ENCODE measurements around the gene AKR1C1.
"Not testable (repeated sequence)": the region's sequence is repeated elsewhere in the genome, so short reads cannot be mapped to it uniquely, and the experiment has no call there.

The AKR1C1 gene

DNA sequence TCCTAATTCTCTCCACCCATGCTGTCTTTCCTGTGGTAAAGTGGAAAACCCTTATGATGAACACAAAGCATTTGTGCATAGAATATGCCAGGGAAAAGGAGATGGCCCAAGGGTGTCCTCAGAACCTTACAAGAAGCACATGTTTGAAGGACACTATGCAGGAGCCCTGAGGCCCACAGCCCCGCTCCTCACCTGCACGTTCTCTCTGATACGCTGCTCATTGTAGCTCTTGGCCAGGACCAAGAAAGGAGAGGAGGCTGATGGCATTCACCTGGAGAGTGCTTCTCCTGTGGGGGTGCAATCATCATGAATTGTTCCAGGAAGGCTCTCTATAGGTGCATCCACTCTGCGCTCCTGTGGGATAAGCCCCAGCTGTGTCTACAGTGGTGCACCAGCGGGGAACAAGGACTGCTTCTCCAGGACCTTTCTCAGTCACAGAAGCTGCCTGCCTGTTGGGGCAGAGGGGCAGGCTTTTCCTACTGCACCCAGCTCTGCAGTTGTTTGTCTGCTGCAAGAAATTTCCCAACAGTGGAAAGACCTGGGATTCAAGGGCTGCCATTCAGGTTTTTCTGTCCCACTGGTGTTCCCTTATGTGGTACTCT is 20.5 kb downstream of the AKR1C1 start:
- no peak for DNase-seq (ENCODE audit: low read depth, low spot score)

DNA sequence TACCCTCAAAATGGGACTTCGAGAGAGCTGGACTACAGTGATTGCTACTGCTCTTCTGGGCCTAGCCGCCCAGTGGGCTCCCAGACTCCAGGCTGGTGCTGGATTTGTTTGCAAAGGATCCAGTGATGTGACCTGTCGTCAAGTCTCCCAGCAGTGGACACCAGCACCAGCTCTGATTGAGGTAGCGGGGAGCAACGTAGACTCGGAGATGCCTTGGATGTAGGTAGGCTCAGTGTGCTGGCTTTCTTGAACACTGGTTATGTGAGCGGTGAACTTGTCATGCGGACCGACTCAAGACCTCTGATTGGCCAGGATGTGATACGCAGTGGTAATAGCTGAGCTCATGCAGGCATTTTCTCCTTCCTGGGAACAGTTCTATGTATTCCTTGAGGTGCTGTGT is 21.0 kb downstream of the AKR1C1 start:
- no peak for DNase-seq (ENCODE audit: low read depth, low spot score)

DNA sequence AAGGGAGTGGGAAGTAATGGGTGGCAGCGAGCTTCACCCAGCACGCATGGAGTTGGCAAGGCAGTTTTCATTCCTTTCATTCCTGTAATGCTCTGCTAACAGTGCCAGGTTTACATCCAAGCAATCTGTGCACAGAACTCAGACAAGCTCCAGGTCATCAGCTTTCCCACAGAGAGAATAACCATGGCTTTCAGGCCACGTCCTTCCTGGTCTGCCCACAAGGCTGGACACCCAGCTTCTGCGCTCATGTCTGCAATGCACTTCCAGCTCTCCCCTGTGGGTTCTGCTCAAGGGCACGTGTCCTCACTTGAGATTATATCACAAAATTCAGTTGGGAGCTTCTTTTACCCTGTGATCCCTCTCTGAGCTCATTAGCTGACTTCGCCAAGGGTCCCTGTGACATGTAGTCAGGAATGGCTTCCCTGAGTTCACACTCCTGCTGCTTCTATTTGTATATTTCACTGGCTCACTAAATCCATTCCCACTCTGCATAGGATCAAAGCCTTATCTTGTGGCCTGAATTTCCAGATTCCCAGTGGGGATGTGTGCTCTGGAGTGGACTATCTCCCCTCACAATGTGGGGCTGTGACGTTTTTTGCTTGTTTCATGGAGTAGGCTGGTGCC is 21.9 kb downstream of the AKR1C1 start:
- no peak for DNase-seq (ENCODE audit: low read depth, low spot score)

DNA sequence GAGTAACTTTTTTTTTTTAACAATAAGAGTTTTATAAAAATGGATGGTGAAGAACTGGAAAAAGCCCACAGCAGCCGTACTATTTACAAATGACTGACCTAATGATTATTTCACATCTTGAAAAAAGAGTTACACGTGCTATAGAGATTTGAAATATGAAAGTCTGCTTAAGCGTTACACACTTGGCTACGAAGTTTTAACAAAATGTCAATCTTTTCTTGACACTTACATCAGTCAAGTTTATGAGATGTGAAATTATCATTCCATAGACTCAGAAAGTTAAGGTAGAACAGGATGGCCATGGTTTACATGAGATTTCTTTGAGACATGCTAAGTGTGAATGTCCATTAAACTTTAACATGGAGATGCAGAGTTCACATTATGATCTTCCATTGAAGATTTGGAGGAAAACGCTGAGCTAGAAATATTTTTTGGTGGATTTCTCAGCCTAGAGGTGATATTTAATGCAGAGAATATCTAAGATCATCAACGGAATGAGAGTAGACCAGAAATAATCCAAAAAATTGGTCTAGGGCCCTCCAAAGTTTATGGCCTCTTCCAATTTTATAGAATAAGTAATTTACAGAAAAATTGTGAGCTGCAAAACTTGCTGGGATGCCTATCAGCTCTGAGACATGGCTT is 24.9 kb downstream of the AKR1C1 start:
- not testable (repeated sequence) for DNase-seq (ENCODE audit: low read depth, low spot score)

DNA sequence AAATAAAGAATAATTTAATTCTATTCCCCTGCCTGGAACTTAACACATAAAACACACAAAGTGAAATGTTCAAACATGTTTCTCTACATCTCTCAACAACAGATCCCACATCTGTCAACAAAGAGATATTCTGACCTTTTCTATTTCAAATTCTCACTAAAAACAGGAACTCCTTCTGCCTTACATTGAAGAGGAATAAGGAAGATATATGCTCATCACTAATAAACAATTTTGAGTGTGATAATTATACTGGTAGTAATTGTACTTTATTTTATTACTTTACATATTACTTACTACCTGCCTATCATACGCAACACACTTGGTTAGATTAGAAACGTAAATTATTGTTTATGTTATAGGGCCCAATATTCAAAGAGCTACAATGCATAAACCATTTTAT is 27.0 kb downstream of the AKR1C1 start:
- DNase-seq (ENCODE audit: low read depth, low spot score) = no peak

DNA sequence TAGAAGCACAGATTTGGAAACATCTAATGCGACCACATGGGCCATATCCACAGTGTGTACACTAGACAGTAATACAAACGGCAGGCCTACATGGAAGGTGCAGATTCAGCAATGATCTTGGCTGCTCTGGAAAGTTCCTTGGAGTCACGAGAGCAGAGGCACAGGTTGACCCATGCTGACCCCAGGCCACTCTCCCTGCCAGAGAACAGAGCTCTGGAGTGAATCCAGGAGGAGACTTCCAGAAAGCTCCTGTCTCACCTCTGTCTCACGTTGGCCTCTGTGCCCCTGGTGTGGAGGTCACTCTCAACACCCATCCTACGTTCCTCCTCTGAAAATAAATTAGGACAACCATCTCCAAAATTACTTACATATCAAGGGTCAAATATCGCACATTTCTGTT is 28.2 kb downstream of the AKR1C1 start:
- DNase-seq (ENCODE audit: low read depth, low spot score) = not testable (repeated sequence)

DNA sequence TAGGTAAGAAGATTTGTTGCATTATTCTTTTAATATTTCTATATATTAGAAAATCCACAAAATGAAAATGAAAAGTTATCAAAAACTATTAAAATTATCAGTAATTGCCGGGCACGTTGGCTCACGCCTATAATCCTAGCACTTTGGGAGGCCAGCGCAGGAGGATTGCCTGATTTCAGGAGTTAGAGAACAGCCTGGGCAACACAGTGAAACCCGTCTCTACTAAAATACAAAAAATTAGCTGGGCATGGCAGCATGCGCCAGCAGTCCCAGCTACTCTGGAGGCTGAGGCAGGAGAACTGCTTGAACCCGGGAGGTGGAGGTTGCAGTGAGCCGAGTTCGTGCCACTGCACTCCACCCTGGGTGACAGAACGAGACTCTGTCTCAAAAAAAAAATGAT is 29.3 kb downstream of the AKR1C1 start:
- not testable (repeated sequence) for DNase-seq (ENCODE audit: low read depth, low spot score)

DNA sequence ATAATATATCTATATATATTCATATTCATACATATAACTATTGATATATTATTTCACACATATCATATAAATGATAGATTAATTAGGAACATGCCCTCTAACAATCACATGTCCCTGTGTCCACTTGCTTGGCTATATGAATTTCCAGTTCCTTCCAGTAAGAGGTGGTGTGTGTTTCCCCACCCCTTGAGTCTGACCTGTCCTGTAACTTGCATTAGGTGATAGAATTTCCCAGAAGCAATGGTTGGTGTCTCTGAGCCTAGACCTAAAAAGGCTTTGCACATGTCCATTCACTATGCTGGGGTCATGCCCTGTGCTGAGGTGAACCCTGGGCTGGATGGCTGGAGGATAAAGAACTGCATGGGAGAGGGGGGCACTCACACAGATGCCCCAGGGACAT is 31.0 kb downstream of the AKR1C1 start:
- not testable (repeated sequence) for DNase-seq (ENCODE audit: low read depth, low spot score)

DNA sequence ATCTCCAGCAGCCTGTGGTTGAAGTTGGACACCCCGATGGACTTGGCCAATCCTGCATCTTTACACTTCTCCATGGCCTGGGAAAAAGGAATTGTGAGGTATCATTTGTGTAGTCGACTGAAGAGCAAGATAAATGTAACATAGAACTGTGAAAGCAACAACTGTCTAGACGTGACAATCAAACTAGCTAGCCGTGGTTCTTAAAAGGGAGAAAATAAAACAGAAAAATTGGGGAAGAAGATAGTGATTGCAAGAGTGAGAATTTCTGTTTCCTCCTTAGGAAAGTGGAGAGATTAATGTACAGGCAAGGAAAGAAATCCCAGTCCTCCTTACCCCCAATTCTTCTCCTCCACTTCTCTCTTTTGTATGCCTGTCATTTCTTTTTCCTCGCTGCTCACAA is 35.5 kb downstream of the AKR1C1 start:
- no peak for DNase-seq (ENCODE audit: low read depth, low spot score)

DNA sequence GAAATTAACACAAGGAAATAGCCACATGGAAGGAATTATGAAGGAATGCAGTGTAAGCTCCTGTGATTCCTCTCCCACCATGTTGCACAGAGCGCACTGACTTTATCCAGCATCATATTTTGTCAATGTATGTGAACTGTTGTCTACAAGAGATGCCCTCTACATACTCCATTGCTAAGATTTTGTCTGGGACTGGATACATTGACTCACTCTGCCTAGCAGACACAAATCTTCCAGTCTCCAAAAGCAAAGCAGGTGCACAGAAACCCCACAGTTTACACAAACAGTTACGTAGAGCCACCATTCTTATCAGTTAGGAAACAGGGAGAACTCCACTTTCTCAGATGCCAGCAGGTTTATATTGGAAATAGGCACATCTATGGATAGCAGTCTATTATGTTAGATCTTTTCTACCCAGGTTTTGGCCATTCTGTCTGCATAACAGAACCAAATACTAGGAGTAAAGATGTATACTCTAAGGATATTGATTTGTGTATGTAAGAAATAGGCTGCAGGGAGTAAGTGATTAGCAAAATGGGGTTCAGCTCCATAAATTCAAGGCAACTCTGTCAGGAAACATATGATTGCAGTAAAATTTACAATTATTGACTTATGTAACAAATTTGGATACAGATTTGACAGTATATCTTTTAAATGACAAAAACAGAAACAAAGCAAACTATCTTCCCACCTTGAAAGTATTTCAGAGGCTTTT is 39.0 kb downstream of the AKR1C1 start:
- DNase-seq (ENCODE audit: low read depth, low spot score) = no peak

DNA sequence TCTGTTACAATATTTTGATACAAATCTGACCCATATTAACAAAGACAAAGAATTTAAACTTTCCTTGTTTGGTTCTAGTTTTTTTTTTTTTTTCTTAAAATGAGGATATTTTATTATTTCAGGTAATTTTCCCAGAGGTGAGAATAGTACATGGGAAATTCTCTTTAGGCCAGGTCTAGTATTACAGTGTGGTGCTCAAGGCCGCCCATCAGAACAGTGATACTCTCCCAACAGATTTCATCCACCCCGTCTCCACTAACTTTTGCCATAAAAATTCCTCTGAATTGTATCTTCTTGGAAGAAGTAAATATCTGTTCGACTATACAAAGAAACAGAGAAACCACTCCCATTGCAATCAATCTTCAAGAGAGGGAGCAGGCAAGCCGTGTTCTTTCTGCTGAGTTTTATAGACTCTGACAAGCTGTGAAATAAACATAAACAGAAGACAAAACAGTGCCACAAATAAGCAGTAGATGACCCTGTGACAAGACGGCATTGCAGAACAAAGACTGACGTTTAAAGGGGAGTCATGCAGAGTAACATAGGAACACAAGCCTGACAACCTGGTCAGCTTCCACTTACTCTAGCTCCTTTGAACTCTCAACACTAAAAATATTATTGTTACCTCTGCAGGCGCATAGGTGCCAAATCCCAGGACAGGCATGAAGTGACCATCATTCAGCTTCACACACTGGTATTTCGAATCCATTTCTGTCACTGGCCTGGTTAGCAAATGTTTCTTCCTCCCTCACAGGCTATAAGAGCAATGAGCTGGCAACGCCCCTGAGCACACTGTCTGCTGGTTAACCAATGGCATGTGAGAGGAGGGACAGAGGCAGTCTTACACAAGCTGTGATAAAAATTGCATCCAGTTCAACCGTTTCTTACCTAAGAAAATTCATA is 40.2 kb downstream of the AKR1C1 start, which contains the start of gene AKR1C2:
TSS of gene AKR1C2 (minus strand) at position 731 of the 903 bp plus-strand sequence. CDS start at position 709, 22 bp downstream.
- DNase-seq (ENCODE audit: low read depth, low spot score) = not testable (repeated sequence)

DNA sequence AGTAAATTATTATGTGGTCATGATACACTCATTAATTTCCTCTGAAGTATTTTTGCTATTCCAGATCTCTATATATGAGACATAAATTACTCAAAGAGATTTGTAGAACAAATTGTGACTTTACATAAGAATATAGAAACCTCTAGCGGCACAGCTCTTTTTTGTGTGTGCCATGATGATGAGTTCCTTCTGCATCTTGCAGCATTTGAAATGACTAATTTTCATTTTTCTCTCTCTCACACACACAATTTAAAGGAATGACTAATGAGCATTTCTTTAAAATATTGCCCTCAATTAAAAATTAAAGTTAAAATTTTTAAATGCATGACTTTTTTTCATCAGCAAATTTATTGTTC is 40.8 kb downstream of the AKR1C1 start:
- not testable (repeated sequence) for DNase-seq (ENCODE audit: low read depth, low spot score)

DNA sequence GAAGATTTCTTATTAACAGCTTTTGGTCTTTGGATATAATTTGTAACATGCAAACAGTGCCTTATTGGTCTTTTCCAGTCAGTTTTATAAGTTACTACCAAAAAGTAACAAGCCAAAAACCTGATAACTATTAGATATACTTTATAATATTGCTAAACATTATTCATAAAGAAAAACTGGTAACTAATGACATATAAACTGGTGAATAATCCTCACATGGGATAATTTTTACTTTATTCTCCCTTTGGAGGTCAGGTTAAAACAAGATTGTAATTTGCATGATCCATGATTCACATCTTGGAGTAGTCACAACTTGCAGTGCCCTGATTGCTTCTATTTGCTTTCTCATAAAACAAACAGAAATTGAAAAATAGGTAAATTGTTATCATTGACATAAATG is 41.3 kb downstream of the AKR1C1 start:
- DNase-seq (ENCODE audit: low read depth, low spot score) = not testable (repeated sequence)

DNA sequence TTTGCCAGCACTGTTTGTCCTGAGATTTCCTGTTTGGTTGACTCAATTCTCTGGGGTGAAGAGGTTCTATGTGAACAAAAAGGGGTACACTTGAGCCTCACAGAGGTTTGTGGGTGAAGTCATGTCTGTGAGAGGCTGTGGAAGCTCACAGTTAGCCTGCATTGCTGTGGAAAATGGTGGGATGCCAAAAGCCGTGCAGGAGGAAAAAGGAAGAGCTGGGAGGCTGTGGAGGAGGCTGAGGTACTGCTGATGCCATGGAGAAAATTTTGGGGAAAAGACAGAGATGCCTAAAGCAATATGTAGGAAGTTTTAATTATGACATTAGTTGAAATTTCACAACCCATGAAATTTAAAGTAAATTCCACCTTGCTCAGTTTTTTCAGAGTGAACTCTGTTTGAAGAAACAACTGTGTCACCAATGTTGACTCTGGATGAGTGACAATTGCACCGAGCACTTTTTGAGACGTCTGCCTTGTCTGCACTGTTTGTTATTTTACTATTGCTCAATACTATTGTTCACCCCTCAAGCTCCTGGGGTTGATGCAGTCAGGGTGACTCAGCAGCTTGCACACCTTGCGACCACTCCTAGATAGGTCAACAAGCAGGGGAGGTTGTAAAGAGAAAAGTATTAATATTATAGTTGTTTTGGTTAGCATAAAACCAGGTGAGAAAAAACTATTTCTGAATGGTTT is 45.8 kb downstream of the AKR1C1 start:
- DNase-seq (ENCODE audit: low read depth, low spot score) = not testable (repeated sequence)

DNA sequence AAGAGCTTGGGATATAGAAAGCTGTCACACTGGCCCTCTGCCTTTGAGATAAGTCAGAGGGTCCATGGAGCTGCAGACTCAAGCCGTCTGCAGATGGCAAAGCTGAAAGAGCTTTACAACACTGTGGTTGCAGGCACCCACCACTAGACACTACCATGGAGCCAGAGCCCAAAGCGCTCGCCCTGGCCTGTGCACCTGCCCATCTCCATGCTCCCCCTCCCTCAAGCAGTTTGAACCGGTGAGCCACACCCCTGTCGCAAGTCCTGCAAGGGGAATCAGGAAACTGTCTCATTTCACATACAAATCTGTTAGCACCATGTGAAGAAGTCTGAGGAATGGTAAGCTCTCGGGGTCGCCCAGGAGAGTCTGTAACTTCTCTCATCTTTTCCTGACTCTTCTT is 46.8 kb downstream of the AKR1C1 start:
- DNase-seq (ENCODE audit: low read depth, low spot score) = not testable (repeated sequence)

DNA sequence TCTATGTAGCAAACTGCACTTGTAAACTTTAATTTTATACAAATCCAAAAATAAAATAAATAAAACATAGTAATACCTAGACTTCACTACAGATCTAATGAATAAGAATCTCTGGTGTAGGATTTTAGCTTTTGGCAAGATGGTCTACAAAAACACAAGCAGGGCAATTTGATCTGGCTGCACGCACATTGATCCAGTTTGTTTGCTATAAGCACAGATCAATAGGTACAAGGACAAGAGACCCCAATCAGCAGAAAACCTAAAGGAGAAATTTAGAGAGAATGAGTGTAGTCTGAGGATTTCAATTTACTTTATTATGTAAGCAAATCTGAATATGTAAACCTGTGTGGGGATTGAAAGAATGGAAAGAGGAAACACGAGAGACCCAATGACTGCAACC is 48.2 kb downstream of the AKR1C1 start:
- not testable (repeated sequence) for DNase-seq (ENCODE audit: low read depth, low spot score)

DNA sequence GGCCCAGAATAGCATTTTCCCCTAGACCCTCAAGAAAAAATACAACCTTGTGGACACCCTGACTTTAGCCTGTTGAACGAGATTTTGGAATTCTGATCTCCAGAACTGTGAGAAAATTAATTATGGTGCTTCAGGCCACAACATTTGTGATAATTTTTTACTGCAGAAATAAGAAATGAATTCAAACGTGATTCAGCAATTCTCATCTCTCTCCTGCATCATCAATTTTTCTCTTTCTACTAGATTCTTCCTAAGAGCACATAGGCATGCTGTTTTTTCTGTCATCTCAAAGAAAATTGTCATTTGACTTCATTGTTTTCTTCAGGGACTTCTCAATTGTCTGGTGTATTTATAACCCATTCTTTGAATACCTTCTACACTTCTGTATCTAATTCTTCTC is 49.4 kb downstream of the AKR1C1 start:
- no peak for DNase-seq (ENCODE audit: low read depth, low spot score)

DNA sequence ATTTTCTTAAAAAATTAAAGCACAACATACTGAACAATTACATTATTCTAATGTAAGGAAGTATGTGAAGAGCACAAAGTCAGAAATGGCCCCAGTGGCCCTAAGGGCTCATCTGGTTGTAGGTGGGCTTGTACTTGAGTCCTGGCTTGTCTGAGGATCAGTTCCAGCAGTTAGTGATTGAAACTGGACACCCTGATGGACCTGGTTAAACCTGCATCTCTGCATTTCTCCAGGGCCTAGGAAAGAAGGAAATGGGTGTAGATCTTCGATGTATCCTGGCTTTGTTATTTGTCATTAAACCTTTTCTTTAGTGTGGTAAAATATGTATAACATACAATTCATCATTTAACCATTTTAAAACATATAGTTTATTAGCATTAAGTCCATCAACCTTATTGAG is 50.2 kb downstream of the AKR1C1 start:
- DNase-seq (ENCODE audit: low read depth, low spot score) = no peak

DNA sequence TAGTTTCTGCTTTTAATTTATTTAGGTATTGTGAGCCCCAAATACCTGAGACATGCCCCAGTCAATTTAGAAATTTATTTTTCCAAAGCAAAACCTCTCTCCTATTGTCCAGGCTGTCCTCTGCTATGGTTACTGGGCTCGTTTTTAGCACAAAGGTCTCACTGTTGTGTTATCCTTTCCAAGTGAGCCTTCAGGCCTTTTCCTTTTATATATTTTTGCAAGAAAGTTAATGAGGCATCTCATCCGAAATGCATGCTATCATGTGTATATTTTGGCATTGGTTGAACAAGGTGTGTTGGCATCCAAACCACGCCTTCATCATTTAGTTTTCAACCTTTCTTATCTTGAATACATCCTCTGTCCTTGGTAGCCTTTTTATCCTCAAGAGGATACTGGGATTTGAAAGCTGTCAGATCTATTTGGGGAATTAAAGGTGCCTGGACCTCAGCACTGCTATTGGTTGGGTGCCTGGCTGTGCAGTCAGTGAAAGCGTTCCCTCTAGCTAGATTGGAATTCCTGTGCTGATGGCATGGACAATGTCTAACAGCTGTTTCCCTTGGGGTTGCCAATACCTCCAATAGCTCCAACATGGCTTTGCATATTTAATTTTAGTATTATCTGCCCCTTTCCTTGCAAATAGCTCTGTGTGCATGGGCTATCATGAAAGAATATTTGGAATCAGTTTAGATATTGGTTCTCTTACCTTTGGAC is 51.1 kb downstream of the AKR1C1 start:
- DNase-seq (ENCODE audit: low read depth, low spot score) = not testable (repeated sequence)

DNA sequence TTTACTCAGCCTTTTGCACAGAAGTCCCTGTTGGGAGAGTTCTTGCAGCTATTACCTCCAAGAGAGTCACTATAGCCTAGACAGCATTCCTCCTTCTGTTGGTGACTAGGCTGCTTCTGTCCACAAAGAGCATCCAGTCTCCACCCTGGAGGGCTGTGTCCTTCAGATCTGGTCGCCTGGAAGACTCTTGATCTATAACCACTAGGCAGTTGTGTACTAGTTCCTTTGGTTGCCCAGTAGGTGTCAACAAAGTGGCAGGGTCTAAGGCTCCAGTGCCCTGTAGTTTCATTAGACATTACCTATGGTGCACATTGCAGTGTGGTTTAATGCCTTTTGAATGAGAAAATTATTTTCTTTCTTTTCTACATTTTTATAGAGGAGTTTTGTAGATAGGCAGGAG is 51.7 kb downstream of the AKR1C1 start:
- no peak for DNase-seq (ENCODE audit: low read depth, low spot score)
